ENCODE measurements around the gene PRRT4.
A peak's percentile ranks its signal among the peaks of the same experiment; 100 is the strongest.

Gene PRRT4

DNA sequence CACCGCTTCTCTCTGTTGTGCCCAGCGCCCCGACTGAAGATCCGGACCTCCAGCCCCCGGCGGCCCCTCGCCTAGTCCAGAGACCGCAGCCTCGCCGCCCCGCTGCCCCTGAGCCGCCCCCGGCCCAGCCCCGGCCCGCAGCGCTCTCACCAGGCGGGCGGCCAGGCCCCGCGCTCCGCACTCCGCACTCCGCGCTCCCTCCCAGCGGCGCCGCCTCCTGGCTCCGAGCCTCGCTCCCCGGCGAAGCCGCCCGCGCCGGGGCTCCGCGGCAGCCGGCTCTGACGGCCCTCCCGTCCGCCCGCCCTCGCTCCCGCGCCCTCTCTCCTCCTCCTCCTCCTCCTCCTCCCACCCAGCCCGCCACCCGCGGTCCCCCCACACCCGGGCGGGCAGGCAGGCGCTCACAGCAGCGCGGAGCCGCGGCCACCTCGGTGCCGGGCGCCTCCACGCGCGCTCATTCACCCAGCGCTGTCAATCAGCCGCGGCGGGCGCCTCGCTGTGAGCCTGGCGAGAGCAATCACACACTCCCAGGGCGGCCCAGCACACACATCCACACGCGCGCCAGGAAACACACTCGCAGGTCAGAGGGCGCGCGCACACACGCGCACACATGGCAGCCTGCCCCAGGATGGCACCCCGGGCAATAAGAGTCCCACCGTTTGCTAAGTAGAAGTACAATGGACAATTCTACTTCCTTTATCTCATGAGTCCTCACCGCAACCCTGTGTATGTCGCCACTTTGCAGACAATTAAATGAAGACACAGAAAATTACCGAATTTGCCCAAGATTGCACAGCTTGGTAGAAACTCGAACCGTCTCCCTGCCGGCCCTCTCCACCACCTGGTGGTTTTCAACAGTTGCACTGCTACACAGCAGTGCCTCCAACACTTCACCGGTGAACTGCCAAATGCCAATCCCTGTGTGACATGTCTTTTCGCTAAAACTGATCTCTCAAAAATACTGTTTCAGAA, at the start of gene PRRT4:
TSS of gene PRRT4 (minus strand) at position 280 of the 969 bp plus-strand sequence.
- DNase-seq = peak; percentile 59

DNA sequence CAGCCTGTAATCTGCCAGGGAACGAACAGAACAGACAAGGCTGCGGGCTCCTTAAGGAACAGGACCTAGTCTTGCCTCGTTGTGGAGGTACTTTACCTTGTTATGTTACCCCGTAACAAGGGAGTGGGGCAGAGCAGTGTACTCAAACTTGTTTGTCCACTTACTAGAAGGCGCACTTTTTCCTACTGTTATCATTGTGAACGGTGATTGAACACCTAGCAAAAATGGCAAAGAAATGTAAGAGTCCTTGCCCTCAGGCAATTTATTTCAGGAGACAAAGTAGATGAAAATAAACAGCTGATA, 48.9 kb upstream of the PRRT4 start:
- DNase-seq = no peak

DNA sequence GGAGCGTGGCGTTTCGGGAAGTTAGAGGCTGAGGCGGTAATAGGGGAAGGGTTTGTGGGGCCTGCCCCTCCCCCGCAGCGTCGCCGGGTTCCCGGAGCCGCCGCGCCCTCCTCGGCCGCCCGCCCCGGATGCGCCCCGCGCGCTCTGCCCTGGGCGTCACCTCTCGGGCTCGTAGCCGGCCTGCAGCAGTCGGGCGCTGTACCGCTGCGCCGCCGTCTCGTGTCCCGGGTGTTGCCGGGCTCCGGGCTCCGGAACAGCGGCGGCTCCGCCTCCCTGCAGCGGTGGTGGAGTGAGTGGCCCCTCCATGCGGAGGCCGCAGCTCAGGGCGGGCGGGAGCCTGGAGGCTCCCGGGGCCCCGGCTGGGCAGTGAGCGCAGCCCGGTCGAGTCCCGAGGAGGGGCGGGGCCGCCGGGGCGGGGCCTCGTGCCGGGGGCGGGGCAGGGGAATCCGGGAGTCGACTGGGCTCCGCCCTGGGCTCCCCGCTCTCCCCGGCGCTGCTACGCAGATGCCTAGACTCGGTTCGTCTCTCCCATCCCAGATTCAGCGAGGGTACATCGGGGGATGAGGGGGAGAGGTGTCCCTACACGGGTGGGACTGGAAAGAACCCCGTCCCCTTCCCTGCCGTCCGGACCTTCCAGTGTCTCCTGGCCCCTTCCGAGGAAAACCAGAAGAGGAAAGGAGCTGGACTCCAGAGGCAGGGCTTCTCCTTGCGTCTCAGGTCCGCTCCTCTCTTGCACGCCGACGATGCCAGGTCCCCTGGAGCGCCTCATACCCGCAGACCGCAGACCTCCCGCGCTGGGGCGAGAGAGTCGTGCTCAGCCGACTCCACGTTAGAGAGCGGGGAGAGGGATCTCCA, 48.3 kb upstream of the PRRT4 start, which contains the start of gene IMPDH1:
TSS of gene IMPDH1 (minus strand) at position 387 of the 855 bp plus-strand sequence. CDS start at position 306, 81 bp downstream.
- peak; percentile 88 for DNase-seq

DNA sequence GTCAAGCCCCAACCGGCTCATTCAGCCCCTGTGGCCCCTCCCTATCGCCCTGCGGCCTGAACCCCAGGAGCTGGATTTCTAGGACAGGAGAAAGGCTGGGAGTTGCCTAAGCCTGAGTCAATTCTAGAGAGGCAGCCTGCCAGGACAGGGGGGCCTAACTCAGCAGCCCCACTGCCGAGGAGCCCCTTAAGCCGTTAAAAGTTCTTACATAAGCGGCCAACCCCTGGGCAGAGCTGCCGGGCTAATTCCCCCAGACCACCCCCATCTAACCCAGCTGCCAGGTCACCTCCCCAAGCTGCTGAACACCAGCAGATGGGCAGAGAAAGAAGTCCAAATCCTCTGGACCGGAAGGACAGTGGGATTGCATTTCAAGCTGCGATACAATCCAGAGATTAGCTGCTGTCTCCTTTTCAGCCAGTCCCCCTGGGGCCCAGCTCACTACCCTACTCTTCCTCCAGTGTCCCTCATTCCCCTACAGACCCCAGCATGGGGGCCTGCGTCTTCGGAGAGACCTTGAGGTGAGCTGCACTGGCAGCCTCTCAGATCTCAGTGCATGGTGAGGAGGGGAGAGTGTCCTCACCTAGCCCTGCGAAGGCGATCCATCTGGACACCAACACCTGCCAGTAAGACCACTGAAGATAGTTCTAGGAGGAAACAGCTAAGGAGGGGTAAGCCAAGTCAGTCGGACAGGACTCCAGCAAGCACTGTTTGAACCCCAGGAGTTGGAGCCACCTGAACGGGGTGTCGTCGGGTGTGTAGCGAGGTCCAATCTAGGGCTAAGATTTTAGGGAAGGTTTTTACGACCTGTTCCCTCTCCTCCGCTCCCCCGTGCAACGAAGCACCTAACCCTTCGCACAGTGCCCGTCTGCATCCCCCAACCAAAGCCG, 47.5 kb upstream of the PRRT4 start:
- no peak for DNase-seq

DNA sequence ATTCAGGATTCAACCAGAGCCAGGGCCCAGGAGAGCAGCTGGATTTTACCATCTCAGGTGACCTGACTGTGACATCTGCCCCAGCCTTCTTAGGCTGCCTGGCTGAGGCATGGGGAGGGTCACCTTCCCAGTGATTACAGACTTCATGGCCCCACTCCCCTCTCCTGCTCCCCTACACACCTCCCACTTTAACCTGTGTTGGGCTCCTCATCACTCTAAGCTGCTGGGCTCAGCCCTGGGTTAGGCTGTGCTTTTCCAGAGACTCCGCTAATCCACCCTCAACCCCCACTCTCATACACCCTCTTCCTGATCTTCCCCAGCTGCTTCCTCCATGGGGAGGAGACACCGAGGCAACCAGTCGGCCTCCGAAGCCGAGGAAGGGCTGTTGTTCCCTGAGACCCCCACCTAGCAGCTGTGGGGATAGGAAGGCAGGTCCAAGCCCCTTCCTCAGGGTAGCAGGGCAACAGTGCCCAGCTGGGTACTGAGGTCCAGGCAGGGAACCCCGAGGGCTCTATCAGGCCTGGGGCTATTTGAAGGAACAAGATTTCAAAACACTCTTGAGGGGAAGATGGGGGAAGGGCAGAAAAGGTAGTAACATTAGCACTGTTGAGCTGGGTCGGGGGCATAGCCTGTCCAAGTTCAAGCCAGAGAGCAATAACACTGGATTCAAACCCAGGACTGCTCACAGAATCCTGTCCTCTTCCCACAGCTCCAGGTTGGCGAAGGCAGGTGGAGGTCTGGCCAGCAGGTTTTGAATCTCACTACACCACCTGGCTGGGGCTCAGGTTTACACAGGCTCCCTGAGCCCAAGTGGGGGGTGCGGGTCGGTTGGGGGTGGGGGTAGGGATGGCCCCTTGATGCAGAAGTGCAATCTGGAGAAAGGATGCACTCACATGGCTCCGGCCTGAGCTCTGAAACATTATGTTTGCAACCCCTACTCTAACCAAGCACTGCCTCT, 46.5 kb upstream of the PRRT4 start:
- no peak for DNase-seq

DNA sequence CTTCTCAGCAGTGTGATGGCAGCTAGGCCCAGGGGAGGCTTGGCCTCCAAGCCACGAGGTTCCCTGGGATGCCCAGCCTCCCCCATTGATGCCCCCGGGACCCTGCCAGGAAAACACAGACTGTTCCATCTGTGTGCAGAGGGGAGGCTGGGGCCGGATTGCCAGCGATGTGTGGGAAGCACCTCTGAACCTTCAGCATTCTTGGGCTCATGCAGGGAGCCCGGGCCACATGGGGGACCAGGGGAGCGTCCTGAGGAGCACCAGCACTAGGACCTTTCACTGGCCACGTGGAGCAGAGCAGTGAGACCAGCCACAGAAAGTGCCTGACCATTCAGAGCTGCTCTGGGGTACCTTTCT, 45.7 kb upstream of the PRRT4 start:
- no peak for DNase-seq

DNA sequence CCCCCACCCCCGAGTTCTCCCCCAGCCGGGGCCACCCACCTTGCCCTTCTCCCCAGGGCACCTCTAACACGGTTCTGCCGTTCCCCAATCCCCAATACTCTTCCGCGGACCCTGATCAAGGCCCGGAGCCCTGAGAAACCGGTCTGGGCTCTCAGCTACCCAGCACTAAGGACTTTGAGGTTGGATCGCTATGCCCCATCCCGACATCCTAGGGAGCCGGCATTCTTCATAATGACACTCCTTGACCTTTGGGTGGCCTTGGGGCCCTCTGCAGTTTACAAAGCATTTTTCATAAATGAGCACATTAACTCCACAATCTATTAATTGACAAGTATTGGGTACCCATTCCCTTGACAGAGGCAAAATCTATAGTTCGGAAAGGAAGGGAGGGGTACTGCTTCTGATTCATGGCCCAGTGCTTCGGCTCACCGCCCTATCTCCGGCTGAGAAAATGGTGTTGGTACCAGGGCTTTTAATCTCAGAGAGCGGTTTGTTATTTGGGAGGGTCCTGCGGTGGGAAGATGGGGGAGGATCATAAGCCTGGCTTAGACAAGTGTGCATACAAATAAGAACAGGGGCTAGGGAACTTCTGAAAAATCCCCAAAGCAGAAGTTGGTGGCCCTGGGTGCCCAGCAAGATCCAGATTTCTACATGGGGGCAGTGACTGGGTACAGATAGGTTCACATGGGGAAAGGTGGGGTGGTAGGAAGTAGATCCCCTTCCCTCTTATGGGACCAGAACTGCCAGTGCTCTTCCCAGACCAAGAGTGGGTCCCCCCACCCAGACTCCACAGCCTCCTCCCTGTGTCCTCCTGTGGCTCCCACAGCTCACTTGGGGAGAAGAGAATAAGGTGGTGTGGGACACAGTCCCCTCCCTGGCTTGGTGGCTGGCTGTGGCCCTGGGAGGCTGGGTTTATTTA, 45.1 kb upstream of the PRRT4 start:
- no peak for DNase-seq

DNA sequence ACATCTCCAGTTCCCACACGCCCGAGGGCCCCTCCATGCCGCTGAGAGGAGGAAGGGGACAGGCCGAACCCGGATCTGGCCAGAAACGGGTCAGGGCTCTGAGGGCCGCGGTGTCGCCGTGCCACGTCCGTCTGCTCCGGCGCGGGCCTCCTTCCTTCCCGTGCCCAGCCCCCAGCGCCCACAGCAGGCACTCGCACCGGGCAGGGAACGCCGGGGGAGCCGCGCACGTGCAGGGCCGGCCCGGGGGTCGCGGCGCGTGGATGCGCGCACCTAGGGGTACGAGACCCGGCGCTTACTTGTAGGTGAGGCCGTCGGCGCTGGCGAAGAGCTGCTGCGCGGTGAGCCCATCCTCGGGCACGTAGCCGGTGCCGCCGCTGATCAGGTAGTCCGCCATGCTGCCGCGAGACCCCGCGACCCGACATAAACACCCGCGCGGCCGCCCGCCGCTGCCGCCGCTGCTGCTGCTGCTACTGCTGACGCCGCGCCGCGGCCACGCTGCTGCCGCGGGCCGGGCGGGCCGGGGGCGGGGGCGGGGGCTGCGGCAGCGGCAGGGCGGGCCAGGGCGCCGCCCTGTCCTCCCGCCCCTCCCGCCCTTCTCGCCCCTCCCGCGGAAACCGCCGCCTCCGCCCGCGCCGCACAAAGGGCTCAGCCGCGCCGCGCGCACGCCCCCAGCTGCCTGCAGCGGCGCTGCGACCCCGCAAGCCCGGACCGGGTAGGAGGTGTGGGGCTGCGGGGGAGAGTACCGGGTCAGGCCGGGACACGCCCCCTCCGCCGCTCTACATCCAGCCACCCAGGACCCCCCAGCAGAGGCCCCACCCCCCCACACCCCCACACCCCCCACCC, 44.2 kb upstream of the PRRT4 start:
- DNase-seq = peak; percentile 73

DNA sequence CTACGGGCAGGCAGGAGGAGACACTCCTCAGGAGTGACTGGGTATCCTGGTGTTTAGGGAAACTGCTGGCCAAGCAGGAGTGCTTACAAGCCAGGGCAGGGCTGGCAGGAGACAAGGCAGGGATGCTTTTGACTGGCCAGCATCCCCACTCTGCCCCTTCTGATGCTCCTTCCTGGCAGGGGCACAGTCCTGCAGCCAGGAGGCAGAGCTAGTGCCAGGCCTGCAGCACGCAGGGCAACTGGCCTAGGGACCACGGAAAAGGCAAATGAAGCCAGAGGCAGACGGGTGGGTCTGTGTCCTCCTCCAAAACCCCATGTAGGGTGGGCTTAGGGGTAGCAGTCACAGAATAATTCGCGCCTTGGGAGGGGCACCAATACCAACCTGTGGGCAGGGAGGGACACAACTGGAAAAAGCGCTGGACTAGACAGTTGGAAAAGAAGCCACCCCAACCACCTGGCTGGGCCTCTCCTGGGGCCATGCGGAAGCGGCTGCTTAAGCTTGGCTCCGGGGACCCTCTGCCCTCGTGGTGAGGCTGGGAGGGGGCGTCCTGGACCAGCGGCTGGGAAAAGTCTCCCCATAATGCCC, 43.5 kb upstream of the PRRT4 start:
- DNase-seq = no peak

DNA sequence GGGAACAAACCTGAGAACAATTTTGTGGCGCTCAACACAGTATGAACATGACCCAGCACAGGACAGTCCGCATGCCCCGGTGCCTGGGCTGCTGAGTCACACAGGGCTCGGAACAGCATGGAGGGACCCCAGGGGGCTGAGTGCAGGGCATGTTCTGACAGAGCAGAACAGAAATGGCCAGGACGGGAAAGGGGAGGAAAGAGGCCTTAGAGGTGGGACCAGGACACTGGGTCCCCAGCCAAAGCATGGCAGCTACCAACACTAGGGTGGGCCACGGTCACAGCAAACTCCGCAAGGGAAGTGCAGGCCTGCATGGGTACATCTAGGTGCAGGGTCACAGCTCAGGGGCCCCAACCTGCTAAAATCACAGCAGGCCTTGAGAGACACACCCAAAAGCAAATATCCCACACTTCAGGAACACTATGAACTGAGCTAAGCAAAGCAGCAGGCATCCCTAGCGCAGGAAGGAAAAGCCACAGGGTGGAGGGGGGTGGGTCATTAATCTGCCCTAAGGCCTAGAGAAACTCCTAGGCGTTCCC, 42.7 kb upstream of the PRRT4 start:
- no peak for DNase-seq

DNA sequence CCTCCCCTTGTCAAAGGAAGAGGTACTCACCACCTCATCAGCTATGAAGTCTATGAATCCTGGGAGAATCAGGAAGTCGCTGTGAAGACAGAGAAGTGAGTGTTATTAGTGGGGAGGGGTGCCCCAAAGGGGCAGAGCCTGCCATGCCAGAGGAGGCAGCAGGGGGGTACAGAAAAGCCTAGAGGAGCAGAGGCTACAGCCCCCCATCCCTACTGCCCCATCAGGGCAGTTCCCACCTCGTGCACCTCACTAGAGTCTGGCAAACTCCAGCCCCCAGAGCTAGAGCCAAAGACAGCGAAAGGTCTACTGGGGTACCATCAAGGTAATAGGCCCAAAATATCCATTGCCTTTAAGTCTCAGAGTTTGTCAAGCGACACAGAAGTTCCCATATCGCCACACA, 42.2 kb upstream of the PRRT4 start:
- no peak for DNase-seq

DNA sequence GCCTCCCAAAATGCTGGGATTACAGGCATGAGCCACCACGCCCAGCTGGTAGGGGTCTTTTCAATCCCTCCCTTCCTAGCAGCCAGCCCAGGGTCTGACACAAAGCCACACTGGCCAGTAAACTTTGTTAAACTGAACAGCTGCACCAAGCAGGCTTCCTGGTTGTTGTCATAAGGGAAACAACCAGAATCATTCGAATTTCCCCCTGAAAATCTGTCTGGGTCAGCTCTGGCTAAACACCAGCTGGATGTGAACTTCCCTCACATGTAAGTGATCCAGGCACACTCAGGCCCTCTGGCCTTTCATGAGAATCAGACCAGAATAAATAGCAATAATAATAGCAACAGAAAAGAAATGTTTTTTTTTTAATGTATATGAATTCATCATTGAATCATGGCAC, 40.9 kb upstream of the PRRT4 start:
- no peak for DNase-seq

DNA sequence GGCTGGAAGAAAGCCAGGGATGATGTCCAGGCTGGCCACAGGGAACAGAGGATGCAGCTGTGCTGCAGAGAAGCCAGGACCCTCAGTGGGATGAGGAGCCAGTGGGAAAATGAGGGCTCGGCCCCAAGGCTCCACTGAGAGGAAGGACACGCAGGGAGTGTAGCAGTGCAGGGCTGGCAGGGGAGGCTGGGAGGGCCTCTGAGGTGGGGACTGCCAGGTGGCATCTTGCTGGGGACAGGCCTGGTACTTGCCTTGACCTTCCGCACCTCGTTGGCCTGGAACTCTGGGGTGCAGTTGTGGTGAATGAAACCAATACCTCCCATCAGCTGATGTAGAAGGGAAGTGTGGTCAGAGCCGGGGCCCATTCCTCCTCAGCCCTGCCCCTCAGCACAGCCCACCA, 39.1 kb upstream of the PRRT4 start:
- DNase-seq = no peak

DNA sequence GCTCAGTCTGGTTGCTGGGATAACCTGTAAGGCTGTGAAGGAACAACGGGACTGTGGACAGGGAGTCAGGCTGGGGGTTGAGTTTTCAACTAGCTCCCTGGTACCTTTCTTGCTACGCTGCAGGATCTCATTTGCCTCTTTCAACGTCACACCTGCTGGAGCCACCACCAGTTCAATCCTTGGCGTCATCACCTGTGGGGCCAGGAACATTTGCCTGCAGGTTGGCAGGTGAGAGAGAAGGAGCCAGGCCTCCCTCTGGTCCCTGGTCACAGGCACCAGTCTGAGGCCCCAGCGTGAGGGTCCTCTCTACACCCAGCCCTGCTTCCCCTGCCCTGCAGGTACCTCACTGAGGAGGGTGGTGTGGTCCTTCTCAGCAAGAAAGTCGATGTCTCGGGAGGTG, 38.5 kb upstream of the PRRT4 start:
- no peak for DNase-seq

DNA sequence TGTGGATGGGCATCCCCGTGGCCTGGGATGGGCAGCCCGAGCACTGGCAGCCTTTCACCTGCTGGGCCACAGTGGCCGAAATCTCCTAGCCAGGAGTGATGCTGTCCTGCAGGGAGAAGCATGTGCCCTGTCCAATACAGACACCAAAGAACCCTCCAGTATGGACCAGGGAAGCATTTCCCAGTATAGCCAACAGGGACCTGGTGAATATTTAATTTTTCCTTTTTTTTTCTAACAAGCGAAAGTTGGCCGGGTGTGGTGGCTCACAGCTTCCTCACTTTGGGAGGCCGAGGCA, 37.3 kb upstream of the PRRT4 start:
- DNase-seq = no peak

DNA sequence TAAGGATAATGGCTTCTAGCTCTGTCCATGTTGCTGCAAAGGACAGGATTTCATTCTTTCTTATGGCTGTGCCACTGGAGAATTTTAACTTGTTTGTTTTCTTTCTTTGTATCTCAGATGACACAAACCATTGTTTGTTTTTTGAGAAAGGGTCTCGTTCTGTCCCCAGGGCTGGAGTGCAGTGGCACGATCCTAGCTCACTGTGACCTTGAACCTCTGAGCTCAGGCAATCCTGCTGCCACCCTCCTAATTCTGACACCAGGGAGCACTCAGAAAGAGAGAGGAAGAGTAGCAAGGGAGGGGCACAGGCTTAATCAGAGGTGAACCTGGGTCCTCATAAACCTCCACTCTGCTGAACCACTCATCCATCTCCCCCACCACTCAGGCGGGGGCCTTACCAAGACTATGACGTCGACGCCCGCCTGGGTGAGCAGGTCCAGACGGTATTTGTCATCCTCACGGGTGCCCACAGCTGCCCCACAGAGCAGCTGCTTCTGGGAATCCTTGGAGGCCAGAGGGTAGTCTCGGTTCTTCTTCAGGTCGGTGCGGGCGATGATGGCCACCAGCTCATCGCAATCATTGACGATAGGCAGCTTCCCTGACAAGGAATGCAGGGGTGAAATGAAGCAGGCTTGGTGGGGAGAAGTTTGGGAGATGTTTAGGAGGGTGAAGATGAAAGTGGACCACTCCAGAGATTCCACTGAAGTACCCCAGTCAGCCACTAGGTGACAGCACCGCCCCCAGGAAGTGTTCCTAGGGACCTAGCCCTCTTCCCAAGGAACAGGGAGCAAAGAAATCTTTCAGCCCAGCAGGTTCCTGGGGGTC, 36.7 kb upstream of the PRRT4 start:
- peak; percentile 46 for DNase-seq

DNA sequence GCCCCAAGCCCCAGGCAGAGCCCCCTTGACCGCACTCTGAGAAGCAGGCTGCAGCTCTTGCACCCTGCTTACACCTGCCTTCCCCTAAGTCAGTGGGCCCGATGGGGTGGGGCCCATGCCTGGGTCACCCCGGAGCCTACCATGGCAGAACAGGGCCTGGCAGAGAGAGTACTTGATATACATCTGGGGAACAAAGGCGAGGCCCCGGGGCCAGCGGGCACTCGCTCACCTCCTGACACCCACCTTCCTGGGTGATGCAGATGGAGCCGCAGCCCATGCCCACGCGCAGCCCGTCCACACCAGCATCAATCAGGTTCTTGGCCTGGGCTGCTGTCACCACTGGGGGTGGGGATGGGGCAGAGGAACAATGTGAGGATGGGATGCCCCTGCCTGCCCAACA, 34.9 kb upstream of the PRRT4 start:
- DNase-seq = no peak

DNA sequence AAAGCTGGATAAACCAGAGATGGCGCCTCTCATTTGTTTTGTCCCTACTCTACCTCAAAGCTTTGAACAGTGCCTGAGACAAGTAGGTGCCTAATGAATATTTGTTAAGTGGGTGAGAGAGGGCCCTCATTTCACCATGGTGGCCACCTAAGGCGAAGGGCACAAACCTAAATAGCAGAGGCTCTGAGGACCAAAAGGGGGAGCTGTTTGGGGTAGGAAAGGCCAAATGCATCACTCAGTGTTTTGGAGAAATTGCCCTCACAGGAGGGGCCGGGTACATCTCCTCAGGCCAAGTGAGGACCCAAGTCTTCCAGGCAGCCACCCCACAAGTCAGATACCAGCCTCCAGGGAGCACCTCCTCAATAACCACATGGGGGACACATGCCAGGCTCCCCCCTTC, 34.3 kb upstream of the PRRT4 start:
- DNase-seq = no peak
